GM23338 (cell line): Measurements from ENCODE around the gene NAMPT. TPM values are rescaled to one million over a fixed set of nuclear protein-coding genes. Genes with fewer than 3 reads are reported as not detected.

Experiments
- ATAC-seq: fragments of 200-7000 bp; cut with Tn5 transposase; 3 replicates; pipeline ENCODE4 v1.9.1; 2020
- DNase-seq: peaks from one replicate; pipeline ENCODE4 v3.0.0-alpha.2; 2015; ENCODE audit warnings: low spot score
- H2AFZ ChIP-seq: fragments of 200-600 bp; sonication (generic); 2 replicates; pipeline ENCODE4 v1.8.0; 2016; ENCODE audit warnings: antibody characterized with exemption, mild to moderate bottlenecking, moderate library complexity
- H3F3A ChIP-seq: fragments of 200-600 bp; sonication (generic); replicated peaks from 2 replicates; pipeline ENCODE4 v1.8.0; 2017; ENCODE audit warnings: antibody characterized with exemption, mixed run types, low read depth
- H3K27ac ChIP-seq: fragments of 200-600 bp; sonication (generic); 2 replicates; pipeline ENCODE4 v1.6.1; 2016; ENCODE audit warnings: low read depth
- H3K27me3 ChIP-seq: fragments of 200-600 bp; sonication (generic); 2 replicates; pipeline ENCODE4 v1.8.0; 2016; ENCODE audit warnings: mild to moderate bottlenecking, mixed run types, moderate library complexity; ENCODE audit not compliant: insufficient read depth
- H3K36me3 ChIP-seq: fragments of 200-600 bp; sonication (generic); 2 replicates; pipeline ENCODE4 v1.8.0; 2016; ENCODE audit warnings: mild to moderate bottlenecking; ENCODE audit not compliant: insufficient read depth
- H3K4me1 ChIP-seq: fragments of 200-600 bp; sonication (generic); 2 replicates; pipeline ENCODE4 v1.8.0; 2016; ENCODE audit warnings: mild to moderate bottlenecking, moderate library complexity; ENCODE audit not compliant: insufficient read depth
- H3K4me2 ChIP-seq: fragments of 200-600 bp; sonication (generic); 2 replicates; pipeline ENCODE4 v1.7.1; 2017; ENCODE audit warnings: mixed run types
- H3K4me3 ChIP-seq: fragments of 200-600 bp; sonication (generic); 2 replicates; pipeline ENCODE4 v1.6.1; 2016; ENCODE audit warnings: mixed run types
- H3K79me2 ChIP-seq: fragments of 200-600 bp; sonication (generic); replicated peaks from 2 replicates; pipeline ENCODE4 v1.8.0; 2017; ENCODE audit warnings: mild to moderate bottlenecking; ENCODE audit not compliant: insufficient read depth
- H3K9me2 ChIP-seq: fragments of 200-600 bp; sonication (generic); 2 replicates; pipeline ENCODE4 v1.8.0; 2017; ENCODE audit not compliant: insufficient read depth
- H4K20me1 ChIP-seq: fragments of 200-600 bp; sonication (generic); replicated peaks from 2 replicates; pipeline ENCODE4 v1.8.0; 2017; ENCODE audit warnings: mild to moderate bottlenecking; ENCODE audit not compliant: insufficient read depth
- H3K27ac Mint-ChIP-seq: 2 replicates; pipeline ENCODE4 v1.8.0; 2020; ENCODE audit warnings: inconsistent platforms, mild to moderate bottlenecking, moderate library complexity, mixed read lengths
- H3K27me3 Mint-ChIP-seq: 3 replicates; pipeline ENCODE4 v1.8.0; 2022; ENCODE audit warnings: low read depth, mild to moderate bottlenecking, moderate library complexity, mixed read lengths, inconsistent platforms; ENCODE audit not compliant: insufficient read depth, poor library complexity
- H3K36me3 Mint-ChIP-seq: 3 replicates; pipeline ENCODE4 v1.8.0; 2021; ENCODE audit warnings: low read depth, mild to moderate bottlenecking, inconsistent platforms, moderate library complexity, mixed read lengths
- H3K4me1 Mint-ChIP-seq: 3 replicates; pipeline ENCODE4 v1.8.0; 2020; ENCODE audit warnings: mild to moderate bottlenecking, inconsistent platforms, mixed read lengths
- H3K4me3 Mint-ChIP-seq: 3 replicates; pipeline ENCODE4 v1.8.0; 2021; ENCODE audit warnings: moderate library complexity, mild to moderate bottlenecking, inconsistent platforms, mixed read lengths
- H3K9me3 Mint-ChIP-seq: 3 replicates; pipeline ENCODE4 v1.8.0; 2020; ENCODE audit warnings: moderate library complexity, mild to moderate bottlenecking, inconsistent platforms, mixed read lengths
- CREB1 ChIP-seq: fragments of 250-450 bp; sonication (Bioruptor Pico); IDR thresholded peaks from 2 replicates; pipeline ENCODE4 v1.5.0; 2020; ENCODE audit warnings: low read depth, mild to moderate bottlenecking, moderate library complexity
- CTCF ChIP-seq, 2 experiments: fragments of 200-600 bp in 1 of 2; sonication (generic) in 1 of 2; conservative IDR thresholded peaks; 2 replicates each; pipeline versions ENCODE4 v1.5.1 to v1.6.1; 2016 to 2017; ENCODE audit warnings: antibody characterized with exemption in 2 of 2, low read depth in 2 of 2, mild to moderate bottlenecking in 2 of 2, moderate library complexity in 1 of 2
- ETS1 ChIP-seq: IDR thresholded peaks from 2 replicates; pipeline ENCODE4 v1.6.1; 2016; ENCODE audit warnings: antibody characterized with exemption
- EZH2 ChIP-seq: fragments of 200-600 bp; sonication (generic); IDR thresholded peaks from one replicate; pipeline ENCODE4 v1.8.0; 2017; ENCODE audit warnings: antibody characterized with exemption, mild to moderate bottlenecking, low read depth; ENCODE audit not compliant: unreplicated experiment
- EZH2phosphoT487 ChIP-seq: fragments of 200-600 bp; sonication (generic); IDR thresholded peaks from one replicate; pipeline ENCODE4 v1.8.1; 2018; ENCODE audit warnings: antibody characterized with exemption; ENCODE audit not compliant: unreplicated experiment
- JUNB ChIP-seq: IDR thresholded peaks from one replicate; pipeline ENCODE4 v1.6.1; 2016; ENCODE audit warnings: antibody characterized with exemption; ENCODE audit not compliant: unreplicated experiment
- NANOG ChIP-seq: IDR thresholded peaks from 2 replicates; pipeline ENCODE4 v1.6.1; 2016; ENCODE audit warnings: antibody characterized with exemption, borderline replicate concordance
- POLR2AphosphoS5 ChIP-seq: IDR thresholded peaks from 2 replicates; pipeline ENCODE4 v1.6.1; 2016; ENCODE audit warnings: antibody characterized with exemption, low read depth
- REST ChIP-seq: IDR thresholded peaks from one replicate; pipeline ENCODE4 v1.6.1; 2018; ENCODE audit warnings: antibody characterized with exemption; ENCODE audit not compliant: unreplicated experiment
- STAT1 ChIP-seq: IDR thresholded peaks from one replicate; pipeline ENCODE4 v1.6.1; 2016; ENCODE audit warnings: antibody characterized with exemption; ENCODE audit not compliant: unreplicated experiment
- ZNF114 ChIP-seq: fragments of 250-450 bp; sonication (Bioruptor Pico); IDR thresholded peaks from 2 replicates; pipeline ENCODE4 v1.5.0; 2020; ENCODE audit warnings: mild to moderate bottlenecking, moderate library complexity
- ZNF331 ChIP-seq: fragments of 250-450 bp; sonication (Bioruptor Pico); IDR thresholded peaks from 2 replicates; pipeline ENCODE4 v1.5.0; 2020; ENCODE audit warnings: low read depth, mild to moderate bottlenecking, moderate library complexity
- ZNF462 ChIP-seq: fragments of 250-450 bp; sonication (Bioruptor Pico); IDR thresholded peaks from 2 replicates; pipeline ENCODE4 v1.5.0; 2020; ENCODE audit warnings: mild to moderate bottlenecking, moderate library complexity
- polyA plus RNA-seq: library from polyadenylated mRNA; unstranded; fragments of >200 nt; fragmentation: Nextera tagmentation; extraction: Ambion mirVana; gene quantifications from 2 replicates; pipeline ENCODE4 v1.2.1, GENCODE V29; 2016
- total RNA-seq: library from RNA; depleted of rRNA; stranded (reverse); fragments of >200 nt; shearing (Covaris generic); gene quantifications from 2 replicates; pipeline ENCODE4 v1.2.3, GENCODE V29; 2014

The NAMPT gene
- total and polyA plus RNA-seq, 2 experiments from 2014 or later, result 37.9 to 73.9 TPM

GRCh38 chr7:106265133-106265532 is 19.6 kb downstream of the NAMPT start:
- Histone ChIP-seq H3K9me2 (no peaks in the 10 kb centered on the region), H3K4me1 (0 out of 2 replicates have a peak, but pooled peaks cover 10% of the 10 kb centered on the region), H3K79me2 (no peaks in the 10 kb centered on the region), H3K27ac (no peak overlapping the region), H3K4me3 (no peak overlapping the region), H4K20me1 (peaks cover 24% of the 10 kb centered on the region; the same call in 1 of the 2 replicates), H3K27me3 (no peaks in the 10 kb centered on the region), H3F3A (no peaks in the 10 kb centered on the region), H2AFZ (no peak overlapping the region), H3K36me3 (peaks cover 46% of the 10 kb centered on the region), H3K4me2 (no peak overlapping the region)
- Mint-ChIP-seq H3K9me3 (no peaks in the 10 kb centered on the region), H3K36me3 (peaks cover 45% of the 10 kb centered on the region), H3K27me3 (no peaks in the 10 kb centered on the region), H3K4me1 (peaks cover 4% of the 10 kb centered on the region), H3K4me3 (no peak overlapping the region), H3K27ac (no peak overlapping the region)
- DNase-seq (no peak), ATAC-seq (no peak)
- TF ChIP-seq CREB1 (CRISPR knock-in tag) (no peak), ZNF114 (CRISPR knock-in tag) (no peak), EZH2phosphoT487 (no peak), ZNF331 (CRISPR knock-in tag) (no peak), CTCF (conservative IDR thresholded peaks at IDR 0.05; ENCODE audit: low read depth in 2 of 2) (no peak), JUNB (no peak), POLR2AphosphoS5 (no peak), NANOG (no peak), ETS1 (no peak), EZH2 (no peak), REST (no peak), STAT1 (no peak), ZNF462 (no peak)
